Activated CD4-positive, alpha-beta T cell treated with anti-CD3 and anti-CD28 coated beads for 36 hours (primary cell): ENCODE data around the gene LUZP1. TPM values are rescaled to one million over a fixed set of nuclear protein-coding genes. Genes with fewer than 3 reads are reported as not detected.

ENCODE experiments used
- ATAC-seq: fragments of 200-7000 bp; cut with Tn5 transposase; one replicate; pipeline ENCODE4 v1.10.0; 2021; ENCODE audit warnings: mild to moderate bottlenecking, moderate library complexity
- CTCF ChIA-PET: fragments of 350-600 bp; sonication (Branson Sonifier 250); formaldehyde crosslinking; loops from one replicate; lab custom pipeline; 2021; ENCODE audit warnings: antibody characterized with exemption; lab: Charles Lee
- POLR2A ChIA-PET: fragments of 350-600 bp; sonication (Branson Sonifier 250); formaldehyde crosslinking; loops from one replicate; lab custom pipeline; 2021; ENCODE audit warnings: antibody characterized with exemption, inconsistent platforms; lab: Charles Lee
- DNase-seq: peaks from one replicate; pipeline ENCODE4 v3.0.0-alpha.2; 2020
- H3K27ac Mint-ChIP-seq: one replicate; pipeline ENCODE4 v1.8.0; 2021; ENCODE audit warnings: mixed read lengths
- H3K27me3 Mint-ChIP-seq: one replicate; pipeline ENCODE4 v1.8.0; 2021; ENCODE audit warnings: mixed read lengths
- H3K36me3 Mint-ChIP-seq: one replicate; pipeline ENCODE4 v1.8.0; 2021; ENCODE audit warnings: low read depth, mixed read lengths
- H3K4me1 Mint-ChIP-seq: one replicate; pipeline ENCODE4 v1.8.0; 2021; ENCODE audit warnings: mixed read lengths
- H3K4me3 Mint-ChIP-seq: one replicate; pipeline ENCODE4 v1.8.0; 2021; ENCODE audit warnings: mild to moderate bottlenecking, moderate library complexity, mixed read lengths
- H3K9me3 Mint-ChIP-seq: one replicate; pipeline ENCODE4 v1.8.0; 2021; ENCODE audit warnings: low read depth, mixed read lengths
- intact Hi-C, 2 experiments: fragments of 100-400 bp; cut with DNase I in 1 of 2; cut with micrococcal nuclease in 1 of 2; formaldehyde crosslinking; loops; one replicate each; pipeline versions ENCODE4 v1.14.2 to v1.15.1; 2022 to 2024; cut with DNase I, micrococcal nuclease
- total RNA-seq, 2 experiments: library from RNA; stranded (reverse); gene quantifications; one replicate each; pipeline ENCODE4 v1.2.3, GENCODE V29; 2021

The LUZP1 gene
- total RNA-seq, 2 experiments from 2014 or later = 13.2 to 13.6 TPM

DNA sequence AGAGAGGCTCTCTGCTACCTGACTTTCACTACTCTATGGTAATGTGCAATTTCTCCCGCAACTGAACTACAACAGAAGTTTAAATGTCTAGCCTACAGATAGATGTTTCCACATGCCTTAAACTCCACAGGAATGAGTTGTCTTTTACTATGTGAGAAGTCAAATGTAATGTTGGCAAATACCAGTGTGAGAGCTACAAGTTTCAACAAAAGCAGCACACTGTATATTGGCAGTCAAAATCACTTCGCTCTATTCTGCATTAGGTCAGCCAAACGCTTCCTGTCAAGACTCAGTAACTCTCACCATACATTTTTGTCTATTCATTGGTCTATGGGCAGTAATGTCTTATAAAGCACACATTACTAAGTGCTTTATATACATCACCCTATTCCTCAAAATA is 41.9 kb downstream of the LUZP1 start:
- DNase-seq (no peak), ATAC-seq (no peak)
- CTCF ChIA-PET = interaction anchor here (1.3 kb wide), 1 partner anchor 58 kb away, joined by 6 read pairs; no protein-coding TSS in a partner anchor
- intact Hi-C loops = no loop called here
- POLR2A ChIA-PET = no interaction called here
- Mint-ChIP-seq H3K36me3 (no peaks in the 10 kb centered on the region), H3K9me3 (no peaks in the 10 kb centered on the region), H3K4me1 (peaks cover 26% of the 10 kb centered on the region), H3K27me3 (no peaks in the 10 kb centered on the region), H3K27ac (no peak overlapping the region), H3K4me3 (no peak overlapping the region)

DNA sequence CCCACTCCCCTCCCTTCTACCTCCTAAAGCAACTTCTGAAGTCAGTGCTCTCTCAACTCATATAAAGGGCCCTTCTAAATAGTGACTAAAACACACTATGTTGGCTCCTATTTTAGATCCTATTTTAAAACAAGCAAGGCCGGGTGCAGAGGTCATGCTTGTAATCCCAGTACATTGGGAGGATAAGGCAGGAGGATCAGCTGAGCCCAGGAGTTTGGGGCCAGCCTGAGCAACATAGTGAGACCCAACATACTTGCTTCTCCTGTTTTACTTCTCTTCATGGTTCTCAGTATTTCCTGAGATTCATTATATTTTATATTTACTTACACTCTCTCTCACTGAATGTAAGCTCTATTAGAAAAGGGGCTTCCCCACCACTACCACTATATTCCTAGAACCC is 42.5 kb downstream of the LUZP1 start:
- Mint-ChIP-seq H3K36me3 (no peaks in the 10 kb centered on the region), H3K27ac (no peak overlapping the region), H3K27me3 (no peaks in the 10 kb centered on the region), H3K9me3 (no peaks in the 10 kb centered on the region), H3K4me3 (no peak overlapping the region), H3K4me1 (peaks cover 25% of the 10 kb centered on the region)
- ChIA-PET CTCF (interaction anchor here (1.3 kb wide), 1 partner anchor 59 kb away, joined by 6 read pairs; no protein-coding TSS in a partner anchor), POLR2A (no interaction called here)
- no peak for ATAC-seq
- intact Hi-C loops = no loop called here
- DNase-seq = no peak

DNA sequence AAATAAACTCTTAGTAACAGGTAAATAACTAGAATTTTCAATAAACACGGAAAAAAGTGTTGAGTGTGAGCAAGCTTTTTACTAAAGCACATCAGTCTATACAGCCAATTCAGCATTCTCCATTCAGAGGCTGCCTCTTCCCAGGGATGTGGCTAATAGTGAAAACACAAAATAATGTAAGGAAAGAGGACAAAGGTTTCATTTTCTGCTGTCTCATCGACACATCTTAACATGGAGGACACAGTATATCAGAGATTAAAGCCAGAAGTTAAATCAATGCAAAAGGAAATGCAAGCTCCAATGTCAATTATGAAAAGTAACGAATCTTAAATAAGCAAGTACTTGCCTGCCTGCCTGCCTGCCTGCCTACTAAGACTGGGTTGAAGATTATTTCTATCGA is 43.2 kb downstream of the LUZP1 start:
- Mint-ChIP-seq H3K9me3 (no peaks in the 10 kb centered on the region), H3K27me3 (no peaks in the 10 kb centered on the region), H3K27ac (no peak overlapping the region), H3K36me3 (no peaks in the 10 kb centered on the region), H3K4me3 (no peak overlapping the region), H3K4me1 (peaks cover 29% of the 10 kb centered on the region)
- intact Hi-C loops = no loop called here
- ChIA-PET POLR2A (no interaction called here), CTCF (interaction anchor here (1.4 kb wide), 1 partner anchor 59 kb away, joined by 9 read pairs; no protein-coding TSS in a partner anchor)
- ATAC-seq (no peak), DNase-seq (no peak)

DNA sequence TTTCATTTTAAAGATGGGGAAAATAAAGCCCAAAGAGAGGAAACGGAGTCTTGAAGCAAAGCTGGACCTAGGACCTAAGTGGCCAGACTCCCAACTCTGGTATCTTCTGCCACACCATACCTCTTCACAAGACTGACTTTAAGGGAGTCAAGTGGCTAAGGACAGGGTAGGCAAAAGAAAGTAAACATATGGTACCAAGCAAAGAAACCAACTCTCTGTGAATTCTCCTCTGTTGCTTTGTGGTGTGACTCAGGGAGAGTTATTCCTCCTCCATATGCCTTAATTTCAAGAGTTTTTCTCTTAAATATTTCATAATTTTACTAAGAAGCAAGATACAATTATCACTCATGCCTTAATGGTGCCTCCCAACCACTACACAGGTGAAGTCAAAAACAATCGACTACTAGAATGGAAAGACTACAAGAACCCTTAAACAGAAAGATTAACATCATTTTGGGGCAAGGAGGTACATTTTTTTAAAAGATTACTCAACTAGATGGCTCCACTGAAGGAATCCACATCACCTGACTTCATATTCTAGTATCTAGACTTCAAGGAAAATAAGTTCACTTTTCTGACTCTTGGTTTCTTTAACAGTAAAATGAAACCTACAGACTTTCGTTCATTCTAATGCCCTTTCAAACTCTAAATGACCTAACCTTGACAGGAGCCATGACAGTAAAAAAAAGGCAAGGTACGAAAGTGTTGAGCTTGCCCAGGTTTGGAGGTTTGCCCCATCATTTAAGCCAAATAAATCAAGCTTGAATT is 44.2 kb downstream of the LUZP1 start:
- ChIA-PET POLR2A (no interaction called here), CTCF (interaction anchor here (0.5 to 1.5 kb wide), 3 partner anchors 25 to 510 kb away, joined by 3 to 9 read pairs (median 7); no protein-coding TSS in a partner anchor)
- H3K4me3 Mint-ChIP-seq = no peak overlapping the region
- DNase-seq (no peak), ATAC-seq (peak; percentile 33)
- no peaks in the 10 kb centered on the region for H3K27me3 Mint-ChIP-seq
- intact Hi-C loops = no loop called here
- no peak overlapping the region for H3K27ac Mint-ChIP-seq
- peaks cover 35% of the 10 kb centered on the region for H3K4me1 Mint-ChIP-seq
- H3K36me3 Mint-ChIP-seq = no peaks in the 10 kb centered on the region
- H3K9me3 Mint-ChIP-seq = no peaks in the 10 kb centered on the region

DNA sequence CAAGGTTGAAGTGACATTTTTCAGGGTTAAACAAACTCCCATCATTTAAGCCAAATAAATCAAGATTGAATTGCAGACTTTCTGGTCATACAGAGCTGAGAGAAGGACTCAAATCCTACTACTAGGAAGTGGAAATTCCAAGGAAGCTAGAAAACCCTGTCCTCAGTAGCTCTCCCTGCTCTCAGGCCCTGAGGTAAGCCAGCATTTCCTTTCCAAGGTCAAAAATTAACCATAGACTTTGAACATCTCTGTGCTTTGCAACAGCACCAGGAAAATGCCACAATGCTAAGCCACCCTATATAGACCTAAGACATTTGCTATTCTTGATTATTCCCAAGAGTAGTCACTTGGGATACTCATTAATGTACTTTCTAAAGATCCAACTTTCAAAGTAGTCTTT is 45.1 kb downstream of the LUZP1 start:
- H3K27me3 Mint-ChIP-seq = no peaks in the 10 kb centered on the region
- peaks cover 5% of the 10 kb centered on the region for H3K36me3 Mint-ChIP-seq
- H3K4me1 Mint-ChIP-seq = peaks cover 45% of the 10 kb centered on the region
- no peak for DNase-seq
- no peak for ATAC-seq
- intact Hi-C loops = no loop called here
- H3K4me3 Mint-ChIP-seq = no peak overlapping the region
- POLR2A ChIA-PET = interaction anchor here (0.6 kb wide), 1 partner anchor 177 kb away, joined by 4 read pairs; no protein-coding TSS in a partner anchor
- CTCF ChIA-PET = interaction anchor here (1.5 kb wide), 1 partner anchor 24 kb away, joined by 7 read pairs; no protein-coding TSS in a partner anchor
- no peak overlapping the region for H3K27ac Mint-ChIP-seq
- no peaks in the 10 kb centered on the region for H3K9me3 Mint-ChIP-seq

DNA sequence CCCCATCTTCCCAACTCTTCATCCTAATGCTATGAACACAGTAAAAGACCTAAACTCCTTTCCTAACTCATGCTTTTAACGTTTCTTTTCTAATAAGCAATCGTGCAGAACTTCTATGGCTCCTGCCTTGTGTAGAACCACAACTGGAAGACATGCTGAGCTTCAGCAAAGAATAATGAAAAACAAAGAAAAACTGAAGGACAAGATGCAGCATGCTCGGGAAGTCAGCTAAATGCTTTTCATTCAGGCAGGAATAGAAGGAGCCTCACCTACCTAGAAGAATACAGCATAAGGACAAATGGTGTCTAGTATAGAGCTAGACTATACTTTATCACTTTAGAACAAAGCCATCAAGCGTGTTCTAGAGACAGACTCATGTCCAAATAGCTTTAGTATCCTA is 45.9 kb downstream of the LUZP1 start:
- H3K9me3 Mint-ChIP-seq = no peaks in the 10 kb centered on the region
- ChIA-PET POLR2A (interaction anchor here (0.6 kb wide), 1 partner anchor 178 kb away, joined by 4 read pairs; no protein-coding TSS in a partner anchor), CTCF (interaction anchor here (0.9 to 1.5 kb wide), 2 partner anchors 23 to 62 kb away, joined by 5 to 7 read pairs; no protein-coding TSS in a partner anchor)
- H3K36me3 Mint-ChIP-seq = peaks cover 5% of the 10 kb centered on the region
- intact Hi-C loops = no loop called here
- no peak overlapping the region for H3K4me3 Mint-ChIP-seq
- DNase-seq = no peak
- ATAC-seq = no peak
- no peaks in the 10 kb centered on the region for H3K27me3 Mint-ChIP-seq
- H3K27ac Mint-ChIP-seq = no peak overlapping the region
- H3K4me1 Mint-ChIP-seq = peaks cover 47% of the 10 kb centered on the region

DNA sequence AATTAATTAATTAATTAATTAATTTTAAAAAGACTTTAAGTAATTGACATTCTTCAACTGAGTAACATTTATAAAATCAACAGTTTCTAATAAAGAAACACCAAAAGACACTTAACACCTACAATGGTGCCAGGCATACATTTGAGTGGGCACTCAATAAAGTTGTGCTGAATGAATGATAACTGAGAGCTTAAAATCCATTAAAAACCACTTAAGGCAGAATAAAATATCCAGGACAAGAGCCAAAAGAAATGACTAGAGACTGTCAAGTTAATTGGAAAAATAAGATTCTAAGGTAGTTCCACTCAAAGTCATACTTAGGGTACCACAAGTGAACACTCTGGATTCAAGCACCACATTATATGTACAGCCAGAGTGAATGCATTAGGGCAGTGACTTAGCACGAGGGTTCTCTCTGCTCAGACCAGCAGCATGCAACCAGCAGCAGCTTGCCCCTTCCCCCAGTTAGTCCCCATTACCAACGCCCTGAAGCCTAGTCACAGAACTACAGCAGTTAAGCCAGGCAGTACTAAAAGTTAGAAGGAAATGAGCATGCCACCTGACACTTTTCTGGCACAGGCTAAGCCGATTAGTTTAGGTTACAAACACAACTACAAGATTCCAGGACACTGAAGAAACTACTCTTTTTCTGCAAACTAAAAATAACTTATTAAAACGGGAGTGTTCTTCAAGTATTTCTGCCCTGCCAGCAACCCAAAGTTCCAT is 46.5 kb downstream of the LUZP1 start:
- DNase-seq (no peak), ATAC-seq (no peak)
- Mint-ChIP-seq H3K9me3 (no peaks in the 10 kb centered on the region), H3K4me3 (no peak overlapping the region), H3K27ac (no peak overlapping the region), H3K27me3 (no peaks in the 10 kb centered on the region), H3K36me3 (peaks cover 5% of the 10 kb centered on the region), H3K4me1 (peaks cover 49% of the 10 kb centered on the region)
- ChIA-PET CTCF (interaction anchor here (0.9 to 3.9 kb wide), 2 partner anchors 22 to 62 kb away, joined by 5 to 27 read pairs; no protein-coding TSS in a partner anchor), POLR2A (no interaction called here)
- intact Hi-C loops = no loop called here

DNA sequence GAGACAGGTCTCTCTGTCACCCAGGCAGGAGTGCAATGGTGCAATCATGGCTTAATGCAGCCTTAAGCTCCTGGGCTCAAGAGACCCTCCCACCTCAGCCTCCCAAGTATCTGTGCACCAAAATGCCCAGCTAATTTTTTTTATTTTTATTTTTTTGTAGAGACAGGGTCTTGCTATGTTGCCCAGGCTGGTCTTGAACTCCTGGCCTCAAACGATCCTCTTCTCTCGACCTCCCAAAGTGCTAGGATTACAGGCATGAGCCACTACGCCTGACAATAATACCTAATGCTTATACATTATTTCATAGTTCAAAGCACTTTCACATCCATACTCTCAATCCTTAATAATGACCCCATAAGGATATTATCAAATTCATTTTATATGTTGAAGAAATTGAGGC is 48.3 kb downstream of the LUZP1 start:
- intact Hi-C loops = no loop called here
- no peaks in the 10 kb centered on the region for H3K9me3 Mint-ChIP-seq
- peaks cover 5% of the 10 kb centered on the region for H3K36me3 Mint-ChIP-seq
- ATAC-seq (no peak), DNase-seq (no peak)
- POLR2A ChIA-PET = no interaction called here
- no peak overlapping the region for H3K4me3 Mint-ChIP-seq
- H3K27ac Mint-ChIP-seq = no peak overlapping the region
- CTCF ChIA-PET = interaction anchor here (0.6 to 3.9 kb wide), 8 partner anchors 18 to 431 kb away, joined by 3 to 27 read pairs (median 4); no protein-coding TSS in a partner anchor
- peaks cover 46% of the 10 kb centered on the region for H3K4me1 Mint-ChIP-seq
- no peaks in the 10 kb centered on the region for H3K27me3 Mint-ChIP-seq

DNA sequence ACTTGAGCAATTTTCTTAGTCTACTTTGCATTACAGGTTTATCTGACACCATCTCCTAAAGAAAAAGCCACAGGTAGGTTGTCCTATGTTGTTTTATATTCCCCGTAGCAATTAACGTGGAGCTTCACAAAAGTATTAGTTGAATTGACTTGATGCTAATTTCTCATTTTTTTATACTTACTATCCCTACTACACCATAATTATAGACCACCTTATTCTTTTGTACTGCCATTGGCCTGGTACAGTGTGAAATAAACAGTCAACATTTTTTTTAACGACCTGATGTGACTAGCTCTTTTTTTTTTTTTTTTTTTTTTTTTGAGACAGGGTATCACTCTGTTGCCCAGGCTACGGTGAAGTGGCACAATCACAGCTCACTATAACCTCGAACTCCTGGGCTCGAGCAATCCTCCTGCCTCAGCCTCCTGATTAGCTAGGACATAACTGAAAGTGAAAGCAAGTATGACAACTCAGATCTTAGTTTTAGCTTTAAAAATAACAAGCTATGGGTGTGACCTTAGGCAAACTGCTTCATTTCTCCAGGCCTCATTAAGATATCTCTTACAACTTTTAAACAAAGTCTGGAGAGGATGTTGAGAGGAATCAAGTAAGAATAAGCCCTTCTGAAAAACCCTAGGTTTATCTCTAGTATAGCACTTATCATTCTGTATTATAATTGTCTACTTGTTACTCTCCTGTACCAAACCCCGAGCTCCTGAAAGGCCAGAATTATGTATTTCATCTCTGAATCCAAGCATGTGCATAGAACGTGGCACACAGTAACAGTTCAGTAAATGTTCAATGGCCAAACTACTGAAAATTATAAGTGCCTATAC is 49.5 kb downstream of the LUZP1 start:
- Mint-ChIP-seq H3K4me1 (peaks cover 46% of the 10 kb centered on the region), H3K9me3 (no peaks in the 10 kb centered on the region), H3K27ac (peak overlapping the region; percentile 43), H3K4me3 (peak overlapping the region; percentile 2), H3K27me3 (no peaks in the 10 kb centered on the region), H3K36me3 (peaks cover 5% of the 10 kb centered on the region)
- ATAC-seq (peak; percentile 85), DNase-seq (peak; percentile 68)
- POLR2A ChIA-PET = interaction anchor here (0.6 to 1.2 kb wide), 3 partner anchors 19 to 50 kb away, joined by 3 to 5 read pairs (median 4); no protein-coding TSS in a partner anchor
- CTCF ChIA-PET = interaction anchor here (0.6 to 3.9 kb wide), 11 partner anchors 9 to 726 kb away, joined by 3 to 27 read pairs (median 4); no protein-coding TSS in a partner anchor
- intact Hi-C loops = loop anchor here in 1 of 2 experiments (1.0 to 10.0 kb wide), 2 partner anchors 49 to 1334 kb away; partner anchors contain the start of genes LUZP1 and USP48

DNA sequence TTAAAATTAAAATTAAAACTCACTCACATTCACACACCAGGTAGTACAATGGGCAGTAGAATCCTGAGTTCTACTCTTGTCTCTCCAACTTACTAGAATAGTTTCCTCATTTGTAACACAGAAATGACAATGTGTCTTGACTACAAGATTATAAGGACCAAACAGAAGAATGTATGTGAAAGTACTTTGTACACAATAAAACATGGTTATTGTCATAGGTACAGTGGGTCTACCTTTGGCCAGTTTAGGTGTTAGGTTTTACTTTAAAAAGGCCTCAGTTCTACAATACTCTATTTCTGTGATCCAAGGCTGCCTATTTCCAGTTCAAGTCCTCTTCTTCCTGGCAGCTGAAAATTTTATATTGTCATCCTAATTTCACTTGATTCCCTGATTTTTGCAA is 50.2 kb downstream of the LUZP1 start:
- ATAC-seq = no peak
- intact Hi-C loops = loop anchor here in 1 of 2 experiments (10.0 kb wide), 1 partner anchor 1334 kb away; the partner anchor contains the start of gene USP48
- peaks cover 5% of the 10 kb centered on the region for H3K36me3 Mint-ChIP-seq
- no peak overlapping the region for H3K27ac Mint-ChIP-seq
- DNase-seq = no peak
- no peaks in the 10 kb centered on the region for H3K27me3 Mint-ChIP-seq
- no peak overlapping the region for H3K4me3 Mint-ChIP-seq
- H3K4me1 Mint-ChIP-seq = peaks cover 49% of the 10 kb centered on the region
- CTCF ChIA-PET = interaction anchor here (0.7 to 3.9 kb wide), 5 partner anchors 8 to 414 kb away, joined by 3 to 27 read pairs (median 7); no protein-coding TSS in a partner anchor
- POLR2A ChIA-PET = no interaction called here
- no peaks in the 10 kb centered on the region for H3K9me3 Mint-ChIP-seq
